Measurements from ENCODE around the gene ARHGAP12. TPM values are rescaled to one million over a fixed set of nuclear protein-coding genes. Genes with fewer than 3 reads are reported as not detected.

ARHGAP12 gene
- polyA plus RNA-seq, 1 of the 3 experiments (the other 2 are of a cell fraction): 8.6 TPM

DNA sequence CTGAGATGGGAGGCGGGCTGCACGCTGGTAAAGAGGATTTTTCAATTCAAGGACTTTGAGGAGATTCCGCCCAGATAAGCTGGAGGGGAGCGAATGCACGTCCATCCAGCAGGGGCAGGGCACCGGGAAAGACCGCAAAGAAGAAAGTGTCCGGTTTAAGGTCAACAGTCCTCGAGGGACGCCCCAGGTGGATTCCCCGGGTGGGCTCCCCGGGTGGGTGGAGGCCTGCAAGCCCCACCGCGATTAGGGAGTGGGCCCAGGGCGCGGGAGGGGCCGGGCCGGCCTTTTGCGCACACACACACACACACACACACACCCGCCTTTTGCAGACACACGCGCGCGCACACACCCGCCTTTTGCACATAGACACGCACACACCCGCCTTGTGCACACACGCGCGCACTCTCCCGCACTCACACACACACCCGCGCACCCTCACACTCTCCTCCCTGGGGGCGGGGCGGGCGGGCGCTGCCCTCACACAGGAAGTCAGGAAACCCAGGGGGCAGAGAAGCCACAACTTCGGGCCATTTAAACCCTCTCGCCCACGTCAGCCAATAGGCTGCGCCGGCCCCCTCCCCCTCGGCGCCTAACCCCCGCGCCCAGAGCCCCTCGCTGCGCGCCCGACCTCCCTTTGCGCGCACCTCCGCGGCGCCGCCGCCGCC, 615 bp downstream of the ARHGAP12 start:
- H3K9ac ChIP-seq: peak overlapping the region; percentile 95
- peaks cover 46% of the 10 kb centered on the region for H4K20me1 ChIP-seq (ENCODE audit: insufficient read depth)
- peaks cover 51% of the 10 kb centered on the region for H3K79me2 ChIP-seq (ENCODE audit: insufficient read depth)
- H3K4me3 ChIP-seq (ENCODE audit: low read depth in 2 of 2, low read length in 1 of 2): peak overlapping the region; percentile 94 to 96
- ChIA-PET CTCF (interaction anchor here (0.5 to 1.3 kb wide), 4 partner anchors 8 to 79 kb away, joined by 3 to 4 read pairs (median 3); no protein-coding TSS in a partner anchor), POLR2A (interaction anchor here (0.5 to 1.0 kb wide), 2 partner anchors 17 to 1143 kb away, joined by 3 read pairs; no protein-coding TSS in a partner anchor)
- peaks cover 0 to 6% of the 10 kb centered on the region in 2 experiments for H3K36me3 ChIP-seq (replicated peaks in 1 of 2; ENCODE audit: control insufficient read depth in 1 of 2, insufficient read depth in 2 of 2, low read length in 1 of 2)
- peaks cover 7 to 13% of the 10 kb centered on the region in 2 experiments; a peak in 3 of 4 replicates for H3K4me1 ChIP-seq (ENCODE audit: control insufficient read depth in 1 of 2, insufficient read depth in 2 of 2, low read depth in 1 of 2, low read length in 1 of 2)
- TF ChIP-seq GATA2 (CRISPR knock-in tag; IDR thresholded peaks at IDR 0.05) (peak; percentile 72), FOSL2 (IDR thresholded peaks at IDR 0.05; ENCODE audit: borderline replicate concordance, low read depth) (no peak), EP300 (IDR thresholded peaks at IDR 0.05; ENCODE audit: borderline replicate concordance in 1 of 2, low read depth in 1 of 2, low read length in 1 of 2) (no peak), ELF1 (IDR thresholded peaks at IDR 0.05) (0 out of 2 replicates have a peak, but pooled peaks have one; percentile 34)
- TF ChIP-seq, protein P1, sequence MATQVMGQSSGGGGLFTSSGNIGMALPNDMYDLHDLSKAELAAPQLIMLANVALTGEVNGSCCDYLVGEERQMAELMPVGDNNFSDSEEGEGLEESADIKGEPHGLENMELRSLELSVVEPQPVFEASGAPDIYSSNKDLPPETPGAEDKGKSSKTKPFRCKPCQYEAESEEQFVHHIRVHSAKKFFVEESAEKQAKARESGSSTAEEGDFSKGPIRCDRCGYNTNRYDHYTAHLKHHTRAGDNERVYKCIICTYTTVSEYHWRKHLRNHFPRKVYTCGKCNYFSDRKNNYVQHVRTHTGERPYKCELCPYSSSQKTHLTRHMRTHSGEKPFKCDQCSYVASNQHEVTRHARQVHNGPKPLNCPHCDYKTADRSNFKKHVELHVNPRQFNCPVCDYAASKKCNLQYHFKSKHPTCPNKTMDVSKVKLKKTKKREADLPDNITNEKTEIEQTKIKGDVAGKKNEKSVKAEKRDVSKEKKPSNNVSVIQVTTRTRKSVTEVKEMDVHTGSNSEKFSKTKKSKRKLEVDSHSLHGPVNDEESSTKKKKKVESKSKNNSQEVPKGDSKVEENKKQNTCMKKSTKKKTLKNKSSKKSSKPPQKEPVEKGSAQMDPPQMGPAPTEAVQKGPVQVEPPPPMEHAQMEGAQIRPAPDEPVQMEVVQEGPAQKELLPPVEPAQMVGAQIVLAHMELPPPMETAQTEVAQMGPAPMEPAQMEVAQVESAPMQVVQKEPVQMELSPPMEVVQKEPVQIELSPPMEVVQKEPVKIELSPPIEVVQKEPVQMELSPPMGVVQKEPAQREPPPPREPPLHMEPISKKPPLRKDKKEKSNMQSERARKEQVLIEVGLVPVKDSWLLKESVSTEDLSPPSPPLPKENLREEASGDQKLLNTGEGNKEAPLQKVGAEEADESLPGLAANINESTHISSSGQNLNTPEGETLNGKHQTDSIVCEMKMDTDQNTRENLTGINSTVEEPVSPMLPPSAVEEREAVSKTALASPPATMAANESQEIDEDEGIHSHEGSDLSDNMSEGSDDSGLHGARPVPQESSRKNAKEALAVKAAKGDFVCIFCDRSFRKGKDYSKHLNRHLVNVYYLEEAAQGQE (IDR thresholded peaks at IDR 0.05; ENCODE audit: low read depth, low read length): no peak
- TF ChIP-seq, protein P2, sequence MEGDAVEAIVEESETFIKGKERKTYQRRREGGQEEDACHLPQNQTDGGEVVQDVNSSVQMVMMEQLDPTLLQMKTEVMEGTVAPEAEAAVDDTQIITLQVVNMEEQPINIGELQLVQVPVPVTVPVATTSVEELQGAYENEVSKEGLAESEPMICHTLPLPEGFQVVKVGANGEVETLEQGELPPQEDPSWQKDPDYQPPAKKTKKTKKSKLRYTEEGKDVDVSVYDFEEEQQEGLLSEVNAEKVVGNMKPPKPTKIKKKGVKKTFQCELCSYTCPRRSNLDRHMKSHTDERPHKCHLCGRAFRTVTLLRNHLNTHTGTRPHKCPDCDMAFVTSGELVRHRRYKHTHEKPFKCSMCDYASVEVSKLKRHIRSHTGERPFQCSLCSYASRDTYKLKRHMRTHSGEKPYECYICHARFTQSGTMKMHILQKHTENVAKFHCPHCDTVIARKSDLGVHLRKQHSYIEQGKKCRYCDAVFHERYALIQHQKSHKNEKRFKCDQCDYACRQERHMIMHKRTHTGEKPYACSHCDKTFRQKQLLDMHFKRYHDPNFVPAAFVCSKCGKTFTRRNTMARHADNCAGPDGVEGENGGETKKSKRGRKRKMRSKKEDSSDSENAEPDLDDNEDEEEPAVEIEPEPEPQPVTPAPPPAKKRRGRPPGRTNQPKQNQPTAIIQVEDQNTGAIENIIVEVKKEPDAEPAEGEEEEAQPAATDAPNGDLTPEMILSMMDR (IDR thresholded peaks at IDR 0.05): peak; percentile 51
- H3K9me2 ChIP-seq: no peaks in the 10 kb centered on the region
- peak overlapping the region; percentile 93 to 95 for H3K27ac ChIP-seq (ENCODE audit: low read depth in 2 of 2, low read length in 1 of 2)
- H3K4me2 ChIP-seq: peak overlapping the region; percentile 87
- peak; percentile 84 for DNase-seq
- no peaks in the 10 kb centered on the region for H3K27me3 ChIP-seq (ENCODE audit: insufficient read depth)
- peaks cover 24% of the 10 kb centered on the region for H3F3A ChIP-seq (replicated peaks; ENCODE audit: insufficient read depth)
- WGBS (ENCODE audit: low lambda C conversion rate): 1% methylated on average over 10 of the region's 58 CpGs
- H3K9me3 ChIP-seq: no peaks in the 10 kb centered on the region
- peak overlapping the region; percentile 77 for H2AFZ ChIP-seq (ENCODE audit: low read depth)

DNA sequence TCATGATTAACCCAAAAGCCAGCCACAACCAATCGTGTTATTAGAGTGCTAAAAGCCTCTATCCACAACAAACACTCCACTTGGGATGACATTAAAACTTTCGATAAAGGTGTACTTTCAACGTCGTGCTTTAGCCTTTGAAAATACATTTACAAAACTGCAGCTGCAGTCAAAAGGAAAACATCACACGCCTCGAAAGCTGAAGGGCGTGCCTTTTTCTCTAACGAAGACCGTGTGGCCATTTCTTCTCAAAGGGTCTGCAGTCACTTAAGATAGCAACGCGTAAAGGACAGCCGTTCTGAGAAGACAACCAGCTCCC, 1.1 kb downstream of the ARHGAP12 start:
- peaks cover 56% of the 10 kb centered on the region for H3K79me2 ChIP-seq (ENCODE audit: insufficient read depth)
- peaks cover 24% of the 10 kb centered on the region for H3F3A ChIP-seq (replicated peaks; ENCODE audit: insufficient read depth)
- ChIA-PET CTCF (interaction anchor here (0.5 to 1.3 kb wide), 4 partner anchors 9 to 79 kb away, joined by 3 to 4 read pairs (median 3); no protein-coding TSS in a partner anchor), POLR2A (no interaction called here)
- DNase-seq: no peak
- H3K4me3 ChIP-seq (ENCODE audit: low read depth in 2 of 2, low read length in 1 of 2): peak overlapping the region; percentile 94 to 96
- H3K9me2 ChIP-seq: no peaks in the 10 kb centered on the region
- H3K27ac ChIP-seq (ENCODE audit: low read depth in 2 of 2, low read length in 1 of 2): peak overlapping the region; percentile 93 to 95
- peaks cover 51% of the 10 kb centered on the region for H4K20me1 ChIP-seq (ENCODE audit: insufficient read depth)
- no peaks in the 10 kb centered on the region for H3K27me3 ChIP-seq (ENCODE audit: insufficient read depth)
- peaks cover 7 to 13% of the 10 kb centered on the region in 2 experiments; a peak in 3 of 4 replicates for H3K4me1 ChIP-seq (ENCODE audit: control insufficient read depth in 1 of 2, insufficient read depth in 2 of 2, low read depth in 1 of 2, low read length in 1 of 2)
- H3K9me3 ChIP-seq: no peaks in the 10 kb centered on the region
- peak overlapping the region; percentile 77 for H2AFZ ChIP-seq (ENCODE audit: low read depth)
- peak overlapping the region; percentile 87 for H3K4me2 ChIP-seq
- TF ChIP-seq EZH2phosphoT487 (IDR thresholded peaks at IDR 0.05; ENCODE audit: borderline replicate concordance, low read depth): no peak
- TF ChIP-seq, protein P3, sequence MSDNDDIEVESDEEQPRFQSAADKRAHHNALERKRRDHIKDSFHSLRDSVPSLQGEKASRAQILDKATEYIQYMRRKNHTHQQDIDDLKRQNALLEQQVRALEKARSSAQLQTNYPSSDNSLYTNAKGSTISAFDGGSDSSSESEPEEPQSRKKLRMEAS (IDR thresholded peaks at IDR 0.05; ENCODE audit: low read depth): peak; percentile 50; the same call in 1 of the 2 replicates
- peak overlapping the region; percentile 95 for H3K9ac ChIP-seq
- WGBS (ENCODE audit: low lambda C conversion rate): under 1% methylated on average over 12 of the region's 12 CpGs
- peaks cover 0 to 6% of the 10 kb centered on the region in 2 experiments for H3K36me3 ChIP-seq (replicated peaks in 1 of 2; ENCODE audit: control insufficient read depth in 1 of 2, insufficient read depth in 2 of 2, low read length in 1 of 2)
